Measurements from ENCODE around the gene ZNF771. TPM values are rescaled to one million over a fixed set of nuclear protein-coding genes. Genes with fewer than 3 reads are reported as not detected.
A peak's percentile ranks its signal among the peaks of the same experiment; 100 is the strongest.
"Not testable (repeated sequence)": the region's sequence is repeated elsewhere in the genome, so short reads cannot be mapped to it uniquely, and the experiment has no call there.

The ZNF771 gene
- total RNA-seq, 1 donor from 2014 or later: 8.6 TPM

DNA sequence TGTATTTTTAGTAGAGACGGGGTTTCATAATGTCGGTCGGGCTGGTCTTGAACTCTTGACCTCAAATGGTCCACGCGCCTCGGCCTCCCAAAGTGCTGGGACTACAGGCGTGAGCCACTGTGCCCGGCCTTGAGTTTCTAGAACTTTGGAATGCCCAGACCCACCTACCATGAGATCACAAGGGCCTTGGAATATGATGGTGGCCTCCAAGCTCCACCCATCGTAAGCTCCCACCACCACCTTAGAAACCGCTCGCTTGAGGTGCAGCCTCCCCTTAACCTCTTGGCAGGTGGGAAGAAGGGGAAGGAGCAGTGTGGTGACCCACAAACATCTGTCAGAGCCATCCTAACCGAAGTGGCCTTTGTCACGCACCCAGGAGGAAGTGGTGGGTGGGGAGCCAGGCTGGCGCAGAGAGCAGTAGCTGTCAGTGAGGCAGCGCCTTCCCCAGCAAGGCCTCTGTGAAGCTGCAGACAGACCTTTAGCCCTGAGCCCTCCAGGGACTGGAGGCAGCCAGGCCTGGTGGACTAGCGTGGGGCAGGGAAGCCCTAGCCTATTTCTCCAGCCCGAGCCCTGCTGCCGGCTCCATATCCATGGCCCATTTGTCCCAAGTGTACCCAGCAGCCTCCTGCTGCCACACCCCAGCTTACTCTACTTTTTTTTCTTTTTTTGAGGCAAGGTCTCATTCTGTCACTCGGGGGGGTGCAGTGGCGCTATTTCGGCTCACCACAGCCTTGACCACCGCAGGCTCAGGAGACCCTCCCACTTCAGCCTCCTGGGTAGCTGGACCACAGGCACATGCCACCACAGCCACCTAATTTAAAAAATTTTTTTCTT is 51.4 kb downstream of the ZNF771 start:
- Mint-ChIP-seq H3K27ac (peak overlapping the region; percentile 95), H3K36me3 (ENCODE audit: low read depth) (peaks cover 2% of the 10 kb centered on the region), H3K27me3 (no peaks in the 10 kb centered on the region), H3K9me3 (no peaks in the 10 kb centered on the region), H3K4me1 (peaks cover 68% of the 10 kb centered on the region), H3K4me3 (peak overlapping the region; percentile 75)
- peak; percentile 96 for DNase-seq
- intact Hi-C loops (cut with micrococcal nuclease): loop anchor here (1.0 kb wide), 2 partner anchors 13 to 24 kb away; no protein-coding TSS in a partner anchor

DNA sequence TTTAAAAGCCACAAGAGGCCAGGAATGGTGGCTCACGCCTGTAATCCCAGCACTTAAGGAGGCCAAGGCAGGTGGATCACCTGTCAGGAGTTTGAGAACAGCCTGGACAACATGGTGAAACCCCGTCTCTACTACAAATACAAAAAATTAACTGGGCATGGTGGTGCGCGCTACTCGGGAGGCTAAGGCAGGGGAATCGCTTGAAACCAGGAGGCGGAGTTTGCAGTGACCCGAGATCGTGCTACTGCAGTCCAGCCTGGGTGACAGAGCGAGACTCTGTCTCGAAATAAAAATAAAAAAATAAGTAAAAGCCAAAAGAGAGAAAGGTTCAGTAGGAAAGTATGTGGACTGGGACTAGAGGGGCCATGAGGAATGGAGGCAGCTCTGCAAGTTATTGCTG is 52.0 kb downstream of the ZNF771 start:
- intact Hi-C loops (cut with micrococcal nuclease): loop anchor here (1.0 kb wide), 2 partner anchors 12 to 25 kb away; no protein-coding TSS in a partner anchor
- Mint-ChIP-seq H3K4me1 (peaks cover 65% of the 10 kb centered on the region), H3K27me3 (no peaks in the 10 kb centered on the region), H3K4me3 (peak overlapping the region; percentile 75), H3K9me3 (no peaks in the 10 kb centered on the region), H3K27ac (peak overlapping the region; percentile 95), H3K36me3 (ENCODE audit: low read depth) (peaks cover 2% of the 10 kb centered on the region)
- no peak for DNase-seq

DNA sequence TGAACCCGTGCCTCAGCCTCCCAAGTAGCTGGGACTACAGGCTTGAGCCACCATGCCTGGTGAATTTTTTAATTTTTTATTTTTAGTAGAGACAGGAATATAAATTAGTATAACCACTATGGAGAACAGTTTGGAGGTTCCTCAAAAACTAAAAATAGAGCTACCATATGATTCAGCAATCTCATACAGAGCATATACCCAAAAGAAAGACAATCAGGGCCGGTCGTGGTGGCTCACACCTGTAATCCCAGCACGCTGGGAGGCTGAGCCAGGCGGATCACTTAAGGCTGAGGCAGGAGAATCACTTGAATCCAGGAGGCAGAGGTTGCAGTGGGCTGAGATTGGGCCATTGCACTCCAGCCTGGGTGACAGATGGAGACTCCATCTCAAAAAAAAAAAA is 54.0 kb downstream of the ZNF771 start:
- H3K36me3 Mint-ChIP-seq (ENCODE audit: low read depth); DNase-seq; intact Hi-C loops (cut with micrococcal nuclease); H3K9me3 Mint-ChIP-seq; H3K27me3 Mint-ChIP-seq; H3K4me3 Mint-ChIP-seq: not testable (repeated sequence)
- H3K4me1 Mint-ChIP-seq: peaks cover 61% of the 10 kb centered on the region
- peak overlapping the region; percentile 79 for H3K27ac Mint-ChIP-seq

DNA sequence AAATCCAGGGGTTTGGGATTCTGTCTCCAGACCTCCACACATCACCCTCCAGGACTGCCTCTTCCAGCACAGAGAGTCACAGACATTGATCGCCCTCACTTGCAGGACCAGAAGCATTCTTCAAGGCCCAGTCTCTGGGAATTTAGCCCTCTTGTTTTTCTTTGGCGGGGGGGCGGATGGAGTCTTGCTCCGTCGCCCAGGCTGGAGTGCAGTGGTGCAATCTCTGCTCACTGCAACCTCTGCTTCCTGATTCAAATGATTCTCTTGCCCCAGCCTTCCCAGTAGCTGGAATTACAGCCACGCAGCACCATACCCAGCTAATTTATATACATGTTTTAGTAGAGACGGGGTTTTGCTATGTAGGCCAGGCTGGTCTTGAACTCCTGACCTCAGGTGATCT is 56.7 kb downstream of the ZNF771 start:
- Mint-ChIP-seq H3K36me3 (ENCODE audit: low read depth) (peaks cover 2% of the 10 kb centered on the region), H3K27me3 (no peaks in the 10 kb centered on the region), H3K4me3 (no peak overlapping the region), H3K27ac (no peak overlapping the region), H3K9me3 (no peaks in the 10 kb centered on the region), H3K4me1 (peaks cover 41% of the 10 kb centered on the region)
- no peak for DNase-seq
- intact Hi-C loops (cut with micrococcal nuclease): no loop called here

Other genes starting within 250 kb of the ZNF771 start
- gene CORO1A, start 224.0 kb upstream of the ZNF771 start, total RNA-seq: 748 and 758 TPM in 2 replicates
- gene BOLA2B, start 213.9 kb upstream of the ZNF771 start, total RNA-seq: 280 and 300 TPM in 2 replicates
- gene SLX1A, start 213.7 kb upstream of the ZNF771 start, total RNA-seq: 73.0 and 80.7 TPM in 2 replicates
- 15.6 and 24.5 TPM in 2 replicates for gene SULT1A3, start 208.4 kb upstream of the ZNF771 start, total RNA-seq
- 14.5 and 21.1 TPM in 2 replicates for gene NPIPB13, start 159.1 kb upstream of the ZNF771 start, total RNA-seq
- 80.5 and 93.2 TPM in 2 replicates for gene CD2BP2, start 52.3 kb upstream of the ZNF771 start, total RNA-seq
- 68.9 TPM in 2 replicates for gene TBC1D10B, start 37.1 kb upstream of the ZNF771 start, total RNA-seq
- gene MYL11, start 32.8 kb upstream of the ZNF771 start, total RNA-seq: 1.0 and 1.3 TPM in 2 replicates
- 162 and 163 TPM in 2 replicates for gene SEPTIN1, start 25.0 kb upstream of the ZNF771 start, total RNA-seq
- gene ZNF48, start 12.2 kb upstream of the ZNF771 start, total RNA-seq: 16.5 and 18.3 TPM in 2 replicates
- gene DCTPP1, start 22.4 kb downstream of the ZNF771 start, total RNA-seq: 167 and 176 TPM in 2 replicates
- 79.7 and 80.2 TPM in 2 replicates for gene SEPHS2, start 38.3 kb downstream of the ZNF771 start, total RNA-seq
- gene ITGAL, start 65.1 kb downstream of the ZNF771 start, total RNA-seq: 264 and 267 TPM in 2 replicates
- 12.9 and 14.8 TPM in 2 replicates for gene ZNF768, start 119.0 kb downstream of the ZNF771 start, total RNA-seq
- 10.5 and 13.6 TPM in 2 replicates for gene ZNF747, start 127.3 kb downstream of the ZNF771 start, total RNA-seq
- gene ZNF764, start 150.8 kb downstream of the ZNF771 start, total RNA-seq: 13.9 and 14.9 TPM in 2 replicates
- 6.6 and 8.0 TPM in 2 replicates for gene ZNF688, start 164.1 kb downstream of the ZNF771 start, total RNA-seq
- gene ZNF785, start 178.1 kb downstream of the ZNF771 start, total RNA-seq: 17.1 and 17.8 TPM in 2 replicates
- 14.0 and 14.6 TPM in 2 replicates for gene ZNF689, start 202.8 kb downstream of the ZNF771 start, total RNA-seq
- gene PRR14, start 243.4 kb downstream of the ZNF771 start, total RNA-seq: 82.2 and 86.7 TPM in 2 replicates

Measured in activated CD4-positive, alpha-beta T cell treated with anti-CD3 and anti-CD28 coated beads, Interleukin-2, amount 10 ng/mL, durations not matched to agents 24 days and 14 days (primary cell).